A549 (cell line): ENCODE data around the gene TOB1. TPM values are rescaled to one million over a fixed set of nuclear protein-coding genes. Genes with fewer than 3 reads are reported as not detected.

Experiments used
- ATAC-seq, 2 experiments: fragments of 200-7000 bp in 1 of 2; fragments of >200 bp in 1 of 2; cut with Nextera tagmentation in 1 of 2; cut with Tn5 transposase in 1 of 2; 3 replicates each; pipeline versions ENCODE4 v1.8.0 to v1.9.1; 2018 to 2020; ENCODE audit warnings: mild to moderate bottlenecking in 1 of 2, moderate library complexity in 1 of 2
- CTCF ChIA-PET: fragments of 300-600 bp; sonication (Branson Sonifier 250); formaldehyde crosslinking; extraction: SDS; loops from one replicate; lab custom pipeline; 2021; ENCODE audit warnings: antibody characterized with exemption, inconsistent platforms; lab: Yijun Ruan, JAX
- POLR2A ChIA-PET: fragments of 350-600 bp; formaldehyde crosslinking; extraction: SDS; loops from one replicate; lab custom pipeline; 2021; ENCODE audit warnings: antibody characterized with exemption, inconsistent platforms; lab: Yijun Ruan, JAX
- DNase-seq, 2 experiments: peaks; one replicate each; pipeline versions ENCODE4 v3.0.0 to v3.0.0-alpha.2; 2011 to 2016; ENCODE audit warnings: low read depth in 1 of 2, low spot score in 1 of 2
- FAIRE-seq: peaks from 2 replicates; lab custom pipeline; 2011; peaks lifted over from hg19 to GRCh38; lab: Jason Lieb, UNC
- H3K27ac ChIP-seq, 2 experiments: fragments of >200 bp; sonication (Bioruptor Twin); formaldehyde crosslinking; 3 replicates each; pipeline ENCODE4 v1.5.1; 2016 to 2017
- H3K4me1 ChIP-seq: fragments of >200 bp; sonication (Bioruptor Twin); formaldehyde crosslinking; 3 replicates; pipeline ENCODE4 v1.6.1; 2016
- H3K4me2 ChIP-seq: fragments of >200 bp; sonication (Bioruptor Twin); formaldehyde crosslinking; 3 replicates; pipeline ENCODE4 v1.6.1; 2016
- H3K4me3 ChIP-seq: fragments of >200 bp; sonication (Bioruptor Twin); formaldehyde crosslinking; 3 replicates; pipeline ENCODE4 v1.5.1; 2016
- H3K9me3 ChIP-seq: fragments of >200 bp; sonication (Bioruptor Twin); formaldehyde crosslinking; 3 replicates; pipeline ENCODE4 v1.6.1; 2016
- CBX2 ChIP-seq: fragments of 200-600 bp; sonication (generic); IDR thresholded peaks from 2 replicates; pipeline ENCODE4 v1.6.1; 2016; ENCODE audit warnings: low read depth, mild to moderate bottlenecking, borderline replicate concordance
- CBX8 ChIP-seq: fragments of 200-600 bp; sonication (generic); IDR thresholded peaks from 2 replicates; pipeline ENCODE4 v1.6.1; 2016
- EHF ChIP-seq: fragments of 250-450 bp; sonication (Bioruptor Pico); IDR thresholded peaks from 2 replicates; pipeline ENCODE4 v1.5.0; 2020; ENCODE audit warnings: mild to moderate bottlenecking
- EP300 ChIP-seq, 2 experiments: fragments of >200 bp; sonication (Bioruptor Twin); formaldehyde crosslinking; IDR thresholded peaks; 2 replicates in 1 of 2; 3 replicates in 1 of 2; pipeline ENCODE4 v1.6.1; 2016 to 2017
- HDAC2 ChIP-seq: fragments of 200-600 bp; sonication (generic); IDR thresholded peaks from 2 replicates; pipeline ENCODE4 v1.6.1; 2016
- HMGXB4 ChIP-seq: fragments of 250-450 bp; sonication (Bioruptor Pico); IDR thresholded peaks from 2 replicates; pipeline ENCODE4 v1.5.0; 2021; ENCODE audit warnings: mild to moderate bottlenecking, moderate library complexity, borderline replicate concordance
- HOXB13 ChIP-seq: fragments of 250-450 bp; sonication (Bioruptor Pico); IDR thresholded peaks from 2 replicates; pipeline ENCODE4 v1.5.0; 2020; ENCODE audit warnings: low read depth, mild to moderate bottlenecking, moderate library complexity
- HOXB5 ChIP-seq: fragments of 250-450 bp; sonication (Bioruptor Pico); IDR thresholded peaks from 2 replicates; pipeline ENCODE4 v1.5.0; 2020; ENCODE audit warnings: mild to moderate bottlenecking, moderate library complexity
- KDM5A ChIP-seq: fragments of 200-600 bp; sonication (generic); IDR thresholded peaks from 2 replicates; pipeline ENCODE4 v1.6.1; 2016; ENCODE audit warnings: antibody characterized with exemption, mild to moderate bottlenecking
- NFE2L2 ChIP-seq: fragments of 150-350 bp; conservative IDR thresholded peaks from 2 replicates; pipeline ENCODE4 v1.6.1; 2014; ENCODE audit warnings: low read length
- NR3C1 ChIP-seq: fragments of >200 bp; sonication (Bioruptor Twin); formaldehyde crosslinking; IDR thresholded peaks from 3 replicates; pipeline ENCODE4 v1.6.1; 2017
- REST ChIP-seq: fragments of 200-600 bp; sonication (generic); IDR thresholded peaks from 2 replicates; pipeline ENCODE4 v1.6.1; 2016; ENCODE audit warnings: antibody characterized with exemption, mild to moderate bottlenecking, moderate library complexity
- RFX5 ChIP-seq: fragments of 450-650 bp; IDR thresholded peaks from 2 replicates; pipeline ENCODE4 v1.7.1; 2014; ENCODE audit warnings: antibody characterized with exemption, mild to moderate bottlenecking, moderate library complexity
- TP53 ChIP-seq: fragments of 250-450 bp; sonication (Bioruptor Pico); IDR thresholded peaks from 2 replicates; pipeline ENCODE4 v1.5.0; 2021; ENCODE audit warnings: mild to moderate bottlenecking, moderate library complexity
- WGBS: methylation state at CpG from one replicate; pipeline ENCODE4 v1.1.6; 2017; ENCODE audit errors: missing lambda C conversion rate; 5-methylcytosine and 5-hydroxymethylcytosine counted together
- polyA plus RNA-seq, 4 experiments: library from polyadenylated mRNA; depleted of rRNA in 3 of 4; stranded (reverse); fragments of >200 nt; fragmentation: RNase III in 1 of 4; extraction: RNeasy Plus Mini Kit Qiagen cat#74134 plus additional on column Dnase treatment in 1 of 4; gene quantifications; 2 replicates in 3 of 4; 3 replicates in 1 of 4; pipeline ENCODE4 v1.2.3, GENCODE V29; 2011 to 2017

TOB1 gene
- polyA plus RNA-seq, 2 of the 4 experiments (the other 2 are of a cell fraction), result 111 to 133 TPM

- WGBS, result 74% methylated on average over 14 of the region's 16 CpGs
- DNase-seq (no peak), ATAC-seq (peak; percentile 33 to 58; a peak in 5 of 6 replicates), FAIRE-seq (no peak)
- ChIA-PET CTCF (interaction anchor here (0.6 to 1.9 kb wide), 12 partner anchors 10 to 248 kb away, joined by 3 to 12 read pairs (median 4); partner anchors contain the start of gene NME1), POLR2A (interaction anchor here (0.8 to 8.0 kb wide), 5 partner anchors 12 to 40 kb away, joined by 3 to 72 read pairs (median 3); partner anchors contain the start of gene TOB1)
- Histone ChIP-seq H3K4me2 (peak overlapping the region; percentile 48), H3K4me3 (no peak overlapping the region), H3K9me3 (no peaks in the 10 kb centered on the region), H3K4me1 (peaks cover 33% of the 10 kb centered on the region), H3K27ac (peak overlapping the region; percentile 67 to 88)
- TF ChIP-seq KDM5A (no peak), NFE2L2 (no peak), NR3C1 (no peak)
Measured at GRCh38 chr17:50904518-50905459, 38.6 kb upstream of the TOB1 start.

GRCh38 chr17:50903604-50904517 lies 37.7 kb upstream of the TOB1 start:
- POLR2A ChIA-PET, result interaction anchor here (1.5 to 8.0 kb wide), 2 partner anchors 11 to 38 kb away, joined by 3 to 72 read pairs; partner anchors contain the start of gene TOB1
- Histone ChIP-seq H3K4me2 (peak overlapping the region; percentile 48), H3K4me3 (no peak overlapping the region)

More at GRCh38 chr17:50903604-50904517, 37.7 kb upstream of the TOB1 start:
- CTCF ChIA-PET, result interaction anchor here (0.6 to 2.1 kb wide), 9 partner anchors 8 to 62 kb away, joined by 3 to 12 read pairs (median 5); partner anchors contain the start of gene TOB1
- no peaks in the 10 kb centered on the region for H3K9me3 ChIP-seq
- TF ChIP-seq NFE2L2 (no peak), EHF (no peak), RFX5 (no peak), REST (no peak), CBX8 (no peak), HDAC2 (no peak), HMGXB4 (CRISPR knock-in tag) (no peak), HOXB13 (no peak), HOXB5 (CRISPR knock-in tag) (no peak), CBX2 (no peak), EP300 (IDR thresholded peaks at IDR 0.05) (no peak), TP53 (CRISPR knock-in tag) (no peak)
- H3K27ac ChIP-seq, result peak overlapping the region; percentile 67 to 88
- 77% methylated on average over 10 of the region's 10 CpGs for WGBS
- DNase-seq (no peak), ATAC-seq (peak in 1 of 2 experiments; percentile 4; a peak in 1 of 6 replicates), FAIRE-seq (no peak)
- peaks cover 24% of the 10 kb centered on the region for H3K4me1 ChIP-seq
